Measurements from ENCODE around the gene PANK3. TPM values are rescaled to one million over a fixed set of nuclear protein-coding genes. Genes with fewer than 3 reads are reported as not detected.
"Not testable (repeated sequence)": the region's sequence is repeated elsewhere in the genome, so short reads cannot be mapped to it uniquely, and the experiment has no call there.

Gene PANK3
- total RNA-seq, 2 experiments from 2014 or later = 63.9 to 66.1 TPM

DNA sequence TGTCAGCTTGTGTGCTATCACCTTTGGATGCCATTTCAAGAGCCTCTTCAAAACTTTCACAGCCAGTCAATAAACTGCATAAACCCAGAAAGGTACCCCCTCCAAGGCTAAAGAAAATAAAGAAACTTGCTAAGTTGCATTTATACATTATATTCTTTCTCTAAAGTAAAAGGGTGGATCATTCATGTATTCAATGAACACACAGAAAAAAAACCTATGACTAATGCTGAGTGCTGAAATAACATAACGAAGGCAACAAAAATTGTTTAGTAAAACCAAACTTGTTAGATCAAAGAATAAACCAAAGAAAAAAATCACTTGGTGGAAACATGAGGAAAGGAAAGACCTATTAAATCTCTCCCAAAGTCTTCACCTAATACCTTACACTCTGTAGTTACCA lies 15.2 kb downstream of the PANK3 start:
- POLR2A ChIA-PET = no interaction called here
- Mint-ChIP-seq H3K9me3 (no peaks in the 10 kb centered on the region), H3K27ac (no peak overlapping the region), H3K36me3 (ENCODE audit: low read depth) (peaks cover 52% of the 10 kb centered on the region), H3K4me1 (no peaks in the 10 kb centered on the region), H3K27me3 (no peaks in the 10 kb centered on the region), H3K4me3 (no peak overlapping the region)
- CTCF ChIA-PET = no interaction called here
- no peak for DNase-seq

DNA sequence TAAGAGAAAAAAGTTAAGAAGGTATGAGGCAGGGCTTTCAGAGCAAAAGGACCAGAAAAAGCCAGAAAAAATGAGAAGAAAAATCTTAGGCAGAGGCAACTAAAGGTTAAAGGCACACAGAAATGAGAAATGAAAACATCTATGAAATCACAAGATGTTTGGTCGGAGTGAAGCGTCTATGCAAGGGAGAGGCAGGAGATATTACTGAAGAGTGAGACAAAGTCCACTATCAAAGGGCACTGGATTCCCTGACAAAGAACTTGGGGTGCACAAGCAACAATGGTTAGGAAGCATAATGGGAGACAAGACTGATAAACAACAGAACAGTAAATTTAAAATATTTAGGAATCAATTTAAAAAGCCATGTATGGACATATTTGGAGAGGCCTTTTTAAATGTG lies 16.9 kb downstream of the PANK3 start:
- Mint-ChIP-seq H3K4me3 (no peak overlapping the region), H3K27ac (no peak overlapping the region), H3K4me1 (no peaks in the 10 kb centered on the region), H3K9me3 (no peaks in the 10 kb centered on the region), H3K36me3 (ENCODE audit: low read depth) (peaks cover 46% of the 10 kb centered on the region), H3K27me3 (no peaks in the 10 kb centered on the region)
- DNase-seq = no peak
- POLR2A ChIA-PET = no interaction called here
- CTCF ChIA-PET = no interaction called here

DNA sequence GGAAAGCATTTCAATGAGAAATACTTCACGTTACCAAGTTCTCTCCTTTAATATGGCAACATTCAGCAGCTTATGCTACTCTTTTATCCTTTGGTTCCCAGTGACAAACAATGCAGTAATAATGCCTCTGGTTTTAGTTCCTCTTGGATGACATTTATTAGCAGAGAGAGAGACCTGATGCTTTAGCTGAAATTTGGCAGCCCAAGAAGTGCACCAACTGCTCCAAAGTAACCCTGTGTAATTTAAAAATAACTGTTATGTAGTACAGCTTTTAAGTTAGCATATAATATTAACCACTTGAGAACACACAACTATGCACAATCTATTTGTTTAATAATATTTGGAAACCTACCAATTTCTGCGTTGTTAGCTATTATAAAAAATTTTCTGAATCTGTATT lies 21.8 kb downstream of the PANK3 start:
- ChIA-PET POLR2A (no interaction called here), CTCF (no interaction called here)
- Mint-ChIP-seq H3K4me1 (no peaks in the 10 kb centered on the region), H3K36me3 (ENCODE audit: low read depth) (peaks cover 69% of the 10 kb centered on the region), H3K9me3 (no peaks in the 10 kb centered on the region), H3K4me3 (no peak overlapping the region), H3K27ac (no peak overlapping the region), H3K27me3 (no peaks in the 10 kb centered on the region)
- no peak for DNase-seq

GRCh38 chr5:168553377-168554130 lies 25.6 kb downstream of the PANK3 start:
- DNase-seq = no peak
- POLR2A ChIA-PET = interaction anchor here (1.1 kb wide), 1 partner anchor 9 kb away, joined by 3 read pairs; no protein-coding TSS in a partner anchor
- H3K4me3 Mint-ChIP-seq = no peak overlapping the region
- no peaks in the 10 kb centered on the region for H3K9me3 Mint-ChIP-seq
- H3K36me3 Mint-ChIP-seq (ENCODE audit: low read depth) = peaks cover 59% of the 10 kb centered on the region
- no peaks in the 10 kb centered on the region for H3K27me3 Mint-ChIP-seq
- H3K4me1 Mint-ChIP-seq = no peaks in the 10 kb centered on the region
- no peak overlapping the region for H3K27ac Mint-ChIP-seq
- CTCF ChIA-PET = no interaction called here

GRCh38 chr5:168552146-168552545 lies 27.0 kb downstream of the PANK3 start:
- Mint-ChIP-seq H3K36me3 (ENCODE audit: low read depth) (peaks cover 61% of the 10 kb centered on the region), H3K4me3 (no peak overlapping the region), H3K27me3 (no peaks in the 10 kb centered on the region), H3K4me1 (no peaks in the 10 kb centered on the region), H3K9me3 (no peaks in the 10 kb centered on the region), H3K27ac (no peak overlapping the region)
- DNase-seq = no peak
- POLR2A ChIA-PET = no interaction called here
- CTCF ChIA-PET = no interaction called here

GRCh38 chr5:168550656-168551055 lies 28.5 kb downstream of the PANK3 start:
- H3K4me3 Mint-ChIP-seq = no peak overlapping the region
- H3K4me1 Mint-ChIP-seq = no peaks in the 10 kb centered on the region
- H3K27me3 Mint-ChIP-seq = no peaks in the 10 kb centered on the region
- ChIA-PET CTCF (no interaction called here), POLR2A (no interaction called here)
- H3K36me3 Mint-ChIP-seq (ENCODE audit: low read depth) = peaks cover 53% of the 10 kb centered on the region
- H3K27ac Mint-ChIP-seq = no peak overlapping the region
- no peaks in the 10 kb centered on the region for H3K9me3 Mint-ChIP-seq
- DNase-seq = no peak

GRCh38 chr5:168549554-168549953 lies 29.6 kb downstream of the PANK3 start:
- H3K36me3 Mint-ChIP-seq (ENCODE audit: low read depth) = peaks cover 49% of the 10 kb centered on the region
- no peak for DNase-seq
- no peak overlapping the region for H3K4me3 Mint-ChIP-seq
- H3K27me3 Mint-ChIP-seq = no peaks in the 10 kb centered on the region
- H3K9me3 Mint-ChIP-seq = no peaks in the 10 kb centered on the region
- POLR2A ChIA-PET = no interaction called here
- no peaks in the 10 kb centered on the region for H3K4me1 Mint-ChIP-seq
- CTCF ChIA-PET = no interaction called here
- H3K27ac Mint-ChIP-seq = no peak overlapping the region

DNA sequence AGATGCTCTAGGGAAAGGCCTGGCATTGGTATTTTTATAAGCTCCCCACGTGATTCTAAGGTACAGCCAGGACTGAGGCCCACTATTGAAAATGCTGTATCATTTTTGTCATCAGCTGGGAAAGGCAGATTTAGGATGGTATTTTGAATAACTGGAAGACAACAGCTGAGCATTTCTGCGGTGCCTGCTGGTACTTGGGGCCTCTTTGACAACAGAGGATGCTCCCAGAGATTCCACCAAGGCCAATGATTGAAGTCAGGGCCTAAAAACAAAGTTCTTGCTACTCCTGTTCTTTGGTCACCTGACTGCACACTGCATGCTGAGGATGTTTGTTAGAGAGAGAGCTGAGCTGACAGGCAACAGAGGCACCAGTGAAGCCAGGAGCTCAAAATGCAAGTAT lies 42.0 kb downstream of the PANK3 start:
- no peak for DNase-seq
- no peak overlapping the region for H3K4me3 Mint-ChIP-seq
- H3K27me3 Mint-ChIP-seq = peaks cover 7% of the 10 kb centered on the region
- no peaks in the 10 kb centered on the region for H3K9me3 Mint-ChIP-seq
- no peaks in the 10 kb centered on the region for H3K4me1 Mint-ChIP-seq
- H3K27ac Mint-ChIP-seq = no peak overlapping the region
- H3K36me3 Mint-ChIP-seq (ENCODE audit: low read depth) = no peaks in the 10 kb centered on the region
- POLR2A ChIA-PET = no interaction called here
- CTCF ChIA-PET = no interaction called here

DNA sequence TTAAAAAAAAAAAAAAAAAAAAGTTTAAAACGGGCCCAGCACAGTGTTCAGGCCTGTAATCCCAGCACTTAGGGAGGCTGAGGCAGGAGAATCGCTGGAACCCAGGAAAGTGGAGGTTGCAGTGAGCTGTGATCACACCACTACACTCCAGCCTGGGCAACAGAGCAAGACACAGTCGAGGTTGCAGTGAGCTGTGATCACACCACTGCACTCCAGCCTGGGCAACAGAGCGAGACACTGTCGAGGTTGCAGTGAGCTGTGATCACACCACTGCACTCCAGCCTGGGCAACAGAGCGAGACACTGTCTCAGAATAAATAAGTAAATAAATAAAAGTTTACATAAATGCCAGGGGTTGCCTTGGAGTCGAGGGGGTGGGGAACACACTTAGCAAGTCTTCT lies 44.8 kb downstream of the PANK3 start:
- POLR2A ChIA-PET; CTCF ChIA-PET; H3K36me3 Mint-ChIP-seq (ENCODE audit: low read depth); H3K9me3 Mint-ChIP-seq; DNase-seq; H3K4me1 Mint-ChIP-seq; H3K27ac Mint-ChIP-seq; H3K4me3 Mint-ChIP-seq: not testable (repeated sequence)
- H3K27me3 Mint-ChIP-seq = peaks cover 27% of the 10 kb centered on the region

DNA sequence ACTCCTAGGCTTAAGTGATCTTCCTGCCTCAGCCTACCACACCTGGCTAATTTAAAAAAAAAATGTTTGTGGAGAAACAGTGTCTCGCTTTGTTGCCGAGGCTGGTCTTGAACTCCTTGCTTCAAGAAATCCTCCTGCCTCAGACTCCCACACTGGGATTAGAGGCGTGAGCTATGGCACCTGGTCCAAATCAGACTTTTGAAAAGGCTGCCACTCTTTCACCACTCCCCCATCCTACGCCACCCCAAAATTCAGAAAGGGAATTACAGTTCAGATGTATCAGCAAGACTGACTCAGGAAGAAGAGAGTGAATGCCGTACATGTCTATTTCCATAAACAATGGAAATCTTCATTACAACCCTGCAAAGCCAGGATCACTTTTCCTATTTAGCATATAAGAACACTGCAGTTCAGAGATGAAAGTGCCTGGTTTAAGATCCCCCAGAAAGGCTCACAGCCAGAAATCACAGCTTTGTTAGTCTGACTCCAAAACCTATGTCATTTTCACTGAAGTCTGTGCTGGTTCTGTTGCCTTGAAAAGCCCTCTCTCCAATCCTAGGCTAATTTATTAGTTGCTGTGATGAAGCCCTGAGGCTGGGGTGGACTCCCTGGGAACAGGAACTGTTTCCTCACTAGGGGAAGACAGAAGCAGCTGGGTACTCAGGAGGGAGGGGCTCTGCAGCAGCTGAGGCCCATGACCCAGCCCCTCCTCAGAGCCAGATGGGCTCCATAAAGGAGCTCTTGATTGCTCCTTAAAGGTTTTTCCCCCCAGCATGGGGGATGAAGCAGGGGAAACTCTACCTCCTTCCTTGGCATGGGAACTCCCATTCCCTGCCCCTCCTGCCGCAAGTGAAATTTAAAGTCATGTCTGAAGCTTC lies 46.9 kb downstream of the PANK3 start:
- H3K9me3 Mint-ChIP-seq = no peaks in the 10 kb centered on the region
- peaks cover 3% of the 10 kb centered on the region for H3K36me3 Mint-ChIP-seq (ENCODE audit: low read depth)
- no peak for DNase-seq
- ChIA-PET CTCF (no interaction called here), POLR2A (no interaction called here)
- H3K27me3 Mint-ChIP-seq = peaks cover 36% of the 10 kb centered on the region
- no peak overlapping the region for H3K27ac Mint-ChIP-seq
- H3K4me3 Mint-ChIP-seq = no peak overlapping the region
- peaks cover 9% of the 10 kb centered on the region for H3K4me1 Mint-ChIP-seq

DNA sequence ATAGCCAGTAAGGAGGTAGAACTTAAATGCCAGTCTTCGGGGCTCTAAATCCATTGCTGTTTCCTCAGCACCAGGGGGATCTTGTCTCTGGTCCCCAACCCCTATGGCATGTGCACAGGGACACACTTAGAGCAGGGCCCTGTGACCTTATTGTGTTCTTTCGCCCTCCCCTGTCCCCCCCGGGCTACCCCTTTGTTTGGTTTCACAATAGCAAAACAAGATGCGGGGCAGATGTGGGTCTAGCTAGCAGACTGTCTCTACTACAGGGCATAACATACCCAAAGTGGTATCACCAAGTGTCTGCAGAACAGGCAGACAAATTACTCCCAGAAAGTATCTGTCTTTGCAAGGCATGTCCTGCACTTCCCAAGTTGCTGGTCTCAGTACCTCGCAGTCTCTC lies 48.0 kb downstream of the PANK3 start:
- Mint-ChIP-seq H3K9me3 (no peaks in the 10 kb centered on the region), H3K27ac (no peak overlapping the region), H3K4me3 (no peak overlapping the region), H3K4me1 (peaks cover 9% of the 10 kb centered on the region), H3K36me3 (ENCODE audit: low read depth) (peaks cover 3% of the 10 kb centered on the region), H3K27me3 (peaks cover 36% of the 10 kb centered on the region)
- DNase-seq = no peak
- CTCF ChIA-PET = no interaction called here
- POLR2A ChIA-PET = no interaction called here

- H3K36me3 Mint-ChIP-seq (ENCODE audit: low read depth) = peaks cover 3% of the 10 kb centered on the region
- H3K9me3 Mint-ChIP-seq = no peaks in the 10 kb centered on the region
- H3K4me1 Mint-ChIP-seq = peaks cover 9% of the 10 kb centered on the region
- no peak overlapping the region for H3K27ac Mint-ChIP-seq
- CTCF ChIA-PET = no interaction called here
- POLR2A ChIA-PET = no interaction called here
- H3K27me3 Mint-ChIP-seq = peaks cover 36% of the 10 kb centered on the region
- no peak for DNase-seq
- H3K4me3 Mint-ChIP-seq = peak overlapping the region; percentile 24
Observed at GRCh38 chr5:168530621-168531150, 48.5 kb downstream of the PANK3 start.

- peaks cover 36% of the 10 kb centered on the region for H3K27me3 Mint-ChIP-seq
- H3K9me3 Mint-ChIP-seq = no peaks in the 10 kb centered on the region
- H3K4me3 Mint-ChIP-seq = peak overlapping the region; percentile 24
- no peak overlapping the region for H3K27ac Mint-ChIP-seq
- peaks cover 3% of the 10 kb centered on the region for H3K36me3 Mint-ChIP-seq (ENCODE audit: low read depth)
- DNase-seq = no peak
- H3K4me1 Mint-ChIP-seq = peaks cover 9% of the 10 kb centered on the region
- ChIA-PET POLR2A (no interaction called here), CTCF (no interaction called here)
Observed at GRCh38 chr5:168529374-168530234, 49.6 kb downstream of the PANK3 start.

Measured in activated CD4-positive, alpha-beta memory T cell treated with anti-CD3 and anti-CD28 coated beads, Interleukin-2, amount 10 ng/mL, durations not matched to agents 7 days and 5 days (primary cell).